ENCODE measurements around the gene SNAPC2.
"Not testable (repeated sequence)": the region's sequence is repeated elsewhere in the genome, so short reads cannot be mapped to it uniquely, and the experiment has no call there.

SNAPC2 gene

GRCh38 chr19:7921302-7921966, 1.3 kb downstream of the SNAPC2 start:
- DNase-seq (ENCODE audit: low read depth): no peak

DNA sequence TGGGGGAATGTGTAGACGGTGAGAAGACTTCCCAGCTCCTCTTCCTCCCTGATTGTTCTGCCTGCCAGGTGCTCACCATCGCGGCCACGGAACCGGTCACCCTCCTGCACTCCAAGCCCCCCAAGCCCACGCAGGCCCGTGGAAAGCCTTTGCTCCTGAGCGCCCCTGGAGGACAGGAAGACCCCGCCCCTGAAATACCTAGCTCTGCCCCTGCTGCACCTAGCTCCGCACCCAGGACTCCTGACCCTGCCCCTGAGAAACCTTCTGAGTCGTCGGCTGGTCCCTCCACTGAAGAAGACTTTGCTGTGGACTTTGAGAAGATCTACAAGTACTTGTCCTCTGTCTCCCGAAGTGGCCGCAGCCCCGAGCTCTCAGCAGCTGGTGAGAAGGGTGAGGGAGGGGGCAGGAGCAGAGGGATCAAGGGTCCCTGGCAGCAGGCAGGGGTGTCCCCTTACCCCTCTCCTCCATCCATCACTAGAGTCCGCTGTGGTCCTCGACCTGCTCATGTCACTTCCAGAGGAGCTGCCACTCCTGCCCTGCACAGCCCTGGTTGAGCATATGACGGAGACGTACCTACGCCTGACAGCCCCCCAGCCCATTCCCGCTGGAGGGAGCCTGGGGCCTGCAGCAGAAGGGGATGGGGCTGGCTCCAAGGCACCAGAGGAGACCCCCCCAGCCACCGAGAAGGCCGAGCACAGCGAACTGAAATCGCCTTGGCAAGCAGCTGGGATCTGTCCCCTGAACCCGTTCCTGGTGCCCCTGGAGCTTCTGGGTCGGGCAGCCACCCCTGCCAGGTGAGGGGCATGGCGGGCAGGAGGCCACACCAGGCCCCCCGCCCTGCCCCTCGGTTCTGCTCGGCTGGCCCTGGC, 2.1 kb downstream of the SNAPC2 start:
- no peak for DNase-seq (ENCODE audit: low read depth)

DNA sequence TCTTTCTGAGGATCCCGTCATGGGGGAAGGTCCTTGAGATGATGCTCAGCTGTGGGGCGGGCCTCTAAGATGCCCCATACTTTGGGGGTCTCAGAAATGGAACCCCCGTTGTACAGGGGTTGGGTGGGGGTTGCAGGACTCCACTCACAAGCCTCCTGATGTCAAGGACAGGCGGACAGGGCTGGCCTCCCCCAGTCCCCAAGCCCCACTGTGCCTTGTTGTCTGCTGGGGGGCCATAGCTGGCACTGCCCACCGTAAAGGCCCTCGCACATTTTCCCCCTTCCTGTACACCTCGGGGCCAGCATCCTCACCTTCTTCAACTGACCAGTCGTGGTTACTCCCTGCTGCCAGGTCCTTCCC, 2.7 kb downstream of the SNAPC2 start:
- no peak for DNase-seq (ENCODE audit: low read depth)

DNA sequence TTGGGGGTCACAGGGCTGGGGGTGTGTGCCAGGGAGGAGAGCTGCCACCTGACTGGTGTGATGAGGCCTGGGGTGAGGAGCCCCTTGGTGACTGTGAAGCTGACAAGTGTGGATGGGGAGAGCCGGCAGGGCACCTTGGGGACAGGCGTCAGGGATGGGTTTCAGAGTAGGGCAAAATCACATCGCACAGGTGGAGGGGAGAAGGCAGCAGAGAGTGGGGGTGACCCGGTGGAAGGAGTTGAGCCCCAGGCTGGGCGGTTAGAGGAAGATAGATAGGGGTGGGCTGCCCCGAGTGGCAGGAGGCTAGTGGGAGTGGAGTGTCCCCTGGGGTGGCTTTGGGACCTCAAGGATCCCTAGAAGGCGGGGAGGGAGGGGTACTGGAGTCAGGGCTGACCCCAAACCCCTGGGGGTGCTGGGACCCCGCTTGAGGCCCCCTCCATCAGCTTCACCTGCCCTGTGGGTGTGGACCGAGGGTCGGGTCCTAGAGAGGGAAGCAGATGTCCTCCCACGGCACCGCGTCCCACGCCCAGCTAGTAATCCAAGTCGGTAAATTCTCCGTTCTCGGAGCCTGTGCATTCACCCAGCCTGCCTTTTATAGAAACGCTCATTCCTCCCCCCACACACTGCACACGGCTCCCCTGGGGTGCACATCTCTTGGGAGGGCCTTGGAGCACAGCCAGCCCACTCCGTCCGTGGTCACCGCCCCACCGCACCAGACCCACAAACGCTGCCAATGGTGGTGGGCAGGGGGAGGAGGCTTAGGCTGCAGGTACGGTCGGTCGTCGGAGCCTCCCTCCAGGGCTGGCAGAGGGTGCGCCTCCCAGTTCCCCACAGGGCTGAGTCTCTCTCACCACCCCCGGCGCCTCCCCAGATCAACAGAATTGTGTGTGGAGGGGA, 3.4 kb downstream of the SNAPC2 start:
- DNase-seq (ENCODE audit: low read depth): no peak

DNA sequence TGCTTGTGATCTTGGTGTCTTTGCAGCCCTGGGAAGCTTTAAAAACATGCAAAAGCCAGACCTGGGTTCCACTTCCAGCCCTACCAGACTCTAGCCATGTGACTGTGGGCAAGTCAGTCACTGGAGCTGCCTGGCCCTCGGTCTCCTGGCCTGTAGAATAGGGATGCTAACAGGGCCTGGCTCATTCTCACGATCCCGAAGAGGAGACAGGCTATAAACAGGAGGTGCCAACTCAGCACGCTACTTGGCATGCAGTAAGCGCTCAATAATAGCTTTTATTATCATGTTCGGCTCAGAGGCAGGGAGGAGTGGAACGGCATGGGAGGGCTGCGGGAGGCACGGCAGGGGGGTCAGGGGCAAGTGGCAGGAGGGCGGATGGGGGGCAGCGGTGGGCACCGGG, 4.1 kb downstream of the SNAPC2 start:
- DNase-seq (ENCODE audit: low read depth): no peak

DNA sequence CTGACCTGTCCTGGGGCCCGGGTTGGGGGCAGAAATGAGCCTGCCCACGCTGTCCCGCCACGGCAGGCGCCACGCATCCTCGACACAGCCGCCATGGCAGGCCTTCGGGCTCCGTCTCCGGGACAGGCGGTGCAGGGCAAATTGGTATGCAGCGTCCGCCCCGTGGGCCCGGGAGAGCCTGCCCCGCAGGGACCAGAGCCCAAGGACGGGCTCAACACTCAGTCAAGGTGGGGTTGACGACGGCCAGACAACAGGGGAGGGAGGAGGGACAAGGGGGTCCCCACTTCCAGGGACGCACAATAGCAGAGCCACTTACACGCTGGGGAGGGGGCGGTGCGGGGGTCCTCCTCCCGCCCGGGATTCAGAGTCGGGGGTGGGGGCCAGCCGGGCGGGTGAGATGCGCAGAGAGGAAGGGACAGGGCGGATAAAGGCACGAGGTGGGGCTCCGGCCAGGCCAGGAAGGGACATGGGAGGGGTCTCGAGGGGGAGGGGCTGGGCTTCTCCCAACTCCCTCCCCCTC, 4.6 kb downstream of the SNAPC2 start:
- DNase-seq (ENCODE audit: low read depth): no peak

DNA sequence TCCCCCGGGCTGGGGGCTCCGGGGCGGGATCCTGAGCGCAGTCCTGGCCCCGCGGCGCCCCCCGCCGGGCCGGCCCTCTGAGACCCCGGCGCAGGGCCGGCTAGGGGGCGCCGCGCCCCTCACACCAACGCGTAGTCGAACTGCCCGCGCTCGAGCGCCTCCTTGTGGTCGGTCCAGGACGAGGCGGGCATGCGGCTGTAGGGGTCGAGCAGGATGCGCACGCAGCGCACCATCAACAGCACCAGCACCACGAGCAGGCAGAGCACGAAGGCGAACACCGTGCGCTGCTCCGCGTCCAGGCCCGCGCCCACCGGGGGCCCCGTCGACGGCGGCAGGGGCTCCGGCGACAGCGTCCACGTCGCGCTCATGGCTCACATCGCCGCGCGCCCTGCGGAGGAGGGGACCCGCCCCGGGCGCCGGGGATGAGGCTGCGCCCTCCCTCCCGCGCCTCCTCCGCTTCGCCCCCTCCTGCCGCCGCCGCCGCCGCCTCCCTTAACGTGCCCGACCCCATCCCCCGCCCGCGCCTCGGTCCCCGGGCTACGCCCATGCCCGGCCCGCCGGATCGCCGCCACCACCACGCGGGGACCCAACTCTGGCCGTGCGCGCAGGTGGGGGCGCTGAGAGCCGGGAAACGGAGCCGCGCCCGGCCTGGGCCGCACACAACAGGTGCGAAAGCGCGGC, 5.2 kb downstream of the SNAPC2 start:
- DNase-seq (ENCODE audit: low read depth): peak; percentile 66

DNA sequence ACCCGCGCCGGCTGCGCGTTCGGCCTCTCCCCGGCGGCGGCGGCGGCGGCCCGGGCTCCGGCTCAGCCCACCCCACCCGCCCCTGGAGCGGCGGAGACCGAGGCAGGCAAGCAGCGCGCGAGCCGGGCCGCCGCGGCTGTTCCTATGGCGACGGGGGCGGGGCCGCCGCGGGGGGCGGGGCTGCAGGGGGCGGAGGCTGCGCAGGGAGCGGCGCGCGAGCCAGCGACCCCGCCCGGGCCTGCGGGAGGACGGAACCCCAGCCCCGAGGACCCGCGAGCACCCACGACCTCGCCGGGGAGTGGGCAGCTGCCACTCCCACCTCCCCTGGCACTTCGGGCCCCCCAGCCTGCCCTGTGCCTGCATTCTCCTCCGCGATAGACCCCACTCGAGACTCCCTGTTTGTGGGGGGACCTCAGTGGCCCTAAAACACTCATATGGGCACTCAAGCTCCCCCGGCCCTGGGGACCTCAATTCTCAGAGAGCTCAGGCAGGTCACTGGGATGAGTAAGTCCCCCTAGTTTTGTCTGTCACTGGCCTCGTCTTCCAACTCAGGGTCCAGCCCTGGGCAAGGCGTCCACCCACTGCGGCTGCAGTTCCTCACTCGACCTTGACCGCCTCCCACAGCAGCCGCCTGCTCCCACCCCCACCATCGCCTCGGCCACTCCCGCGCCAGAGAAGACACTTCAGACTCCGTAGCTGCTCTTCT, 6.0 kb downstream of the SNAPC2 start, which contains the start of gene CTXN1:
Gene CTXN1, minus strand, starts transcription at position 115 of the 706 bp plus-strand sequence. CDS start 597 bp downstream, outside the sequence.
- peak; percentile 73 for DNase-seq (ENCODE audit: low read depth)

- no peak for DNase-seq (ENCODE audit: low read depth)
These were observed 6.8 kb downstream of the SNAPC2 start for GRCh38 chr19:7926727-7927604.

- DNase-seq (ENCODE audit: low read depth): no peak
These were observed 7.6 kb downstream of the SNAPC2 start for GRCh38 chr19:7927605-7928333.

GRCh38 chr19:7928334-7928706, 8.2 kb downstream of the SNAPC2 start:
- DNase-seq (ENCODE audit: low read depth): no peak

- DNase-seq (ENCODE audit: low read depth): peak; percentile 53
These were observed 8.9 kb downstream of the SNAPC2 start for GRCh38 chr19:7928741-7929701.

GRCh38 chr19:7930030-7930429, 9.9 kb downstream of the SNAPC2 start:
- DNase-seq (ENCODE audit: low read depth): not testable (repeated sequence)

DNA sequence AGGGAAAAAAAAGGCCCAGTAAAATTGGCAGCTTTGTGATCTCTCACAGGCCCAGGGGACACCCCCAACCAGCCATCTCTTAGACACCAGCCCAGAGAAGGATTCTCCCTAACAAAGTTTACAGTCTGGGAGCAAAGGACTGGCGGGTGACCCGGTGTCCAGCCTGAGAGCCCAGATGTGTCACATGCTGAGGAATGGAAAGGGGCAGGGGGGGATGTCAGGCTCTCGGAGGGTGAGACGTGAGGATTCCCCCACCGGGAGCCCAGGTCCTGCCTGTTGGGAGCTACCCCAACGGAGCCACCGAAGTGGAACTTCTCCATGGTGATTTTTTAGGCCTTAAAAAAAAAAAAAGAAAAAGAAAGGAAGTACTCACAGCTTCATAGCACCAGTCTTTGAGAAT, 10.6 kb downstream of the SNAPC2 start:
- no peak for DNase-seq (ENCODE audit: low read depth)

DNA sequence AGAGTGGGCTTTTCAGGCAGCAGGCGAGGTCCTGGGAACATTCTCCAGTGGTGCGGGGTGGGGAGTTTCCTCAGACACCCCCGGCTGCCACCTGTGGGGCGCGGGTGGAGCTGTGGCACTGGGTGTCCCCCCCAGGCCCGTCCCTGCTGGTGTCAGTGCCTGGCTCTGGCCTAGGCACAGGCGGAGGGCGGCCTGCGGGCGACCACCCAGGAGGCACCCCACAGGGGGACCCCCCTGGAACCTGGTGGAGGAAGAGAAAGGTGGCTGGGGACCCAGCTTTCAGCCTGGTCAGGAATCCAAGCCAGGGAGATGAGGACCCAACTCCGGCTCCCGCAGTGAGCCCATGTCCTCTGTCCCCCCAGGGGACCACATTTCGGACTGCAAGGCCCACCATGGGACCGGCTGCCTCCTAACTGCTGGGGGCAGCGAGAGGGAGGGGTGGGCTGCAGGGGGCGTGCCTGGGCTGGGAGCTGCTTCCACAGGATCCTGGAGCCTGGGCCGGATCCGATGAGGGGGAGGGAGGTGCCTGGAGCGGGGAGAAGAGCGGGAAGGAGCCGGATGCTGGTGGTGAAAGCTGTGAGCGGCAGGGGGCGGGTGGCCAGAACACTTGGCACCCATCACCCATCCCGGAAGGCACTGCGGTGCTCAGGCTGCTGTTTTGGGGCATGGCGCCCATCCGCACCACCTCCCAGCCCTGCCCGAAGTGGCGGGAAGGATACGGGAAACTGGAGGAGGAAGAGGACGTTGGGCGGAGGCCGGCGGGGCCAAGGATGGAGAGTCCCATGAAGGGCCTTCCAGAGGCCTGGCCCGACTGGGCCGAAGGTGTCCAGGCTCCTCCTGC, 11.3 kb downstream of the SNAPC2 start:
- DNase-seq (ENCODE audit: low read depth): no peak

DNA sequence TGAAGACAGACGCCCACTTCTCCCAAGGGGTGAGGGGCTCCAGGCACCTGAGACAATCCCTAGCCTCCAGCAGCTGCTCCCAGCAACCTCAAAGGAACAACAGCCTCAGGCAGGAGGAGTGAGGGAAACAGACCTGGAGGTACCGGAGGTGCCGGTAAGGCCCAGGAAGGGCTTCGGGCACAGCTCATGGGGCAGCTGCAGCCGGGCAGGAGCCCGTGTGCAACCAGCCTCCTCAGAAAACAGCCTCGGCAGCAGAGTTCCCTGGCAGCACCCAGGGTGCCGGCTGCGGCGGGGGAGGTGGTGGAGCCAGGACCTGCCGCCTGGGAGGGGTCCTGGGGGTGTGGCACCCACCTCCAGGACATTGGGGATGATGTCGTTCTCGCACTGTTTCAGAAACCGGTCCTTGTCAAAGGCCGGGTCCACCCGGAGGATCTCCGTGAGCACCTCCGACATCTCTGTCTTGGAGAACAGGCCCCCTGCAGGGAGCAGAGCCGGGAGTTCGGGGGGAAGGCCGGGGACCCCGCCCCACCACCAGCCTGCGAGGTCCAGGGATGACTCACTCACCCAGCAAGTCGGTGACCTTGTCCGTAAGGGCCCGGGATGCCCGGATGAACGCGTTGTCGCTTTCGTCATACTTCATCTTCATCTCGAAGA, 12.3 kb downstream of the SNAPC2 start:
- no peak for DNase-seq (ENCODE audit: low read depth)

- DNase-seq (ENCODE audit: low read depth): no peak
These were observed 12.8 kb downstream of the SNAPC2 start for GRCh38 chr19:7932930-7933300.
